ENCODE data around the gene NTSR1.
A peak's percentile ranks its signal among the peaks of the same experiment; 100 is the strongest.

Gene NTSR1

DNA sequence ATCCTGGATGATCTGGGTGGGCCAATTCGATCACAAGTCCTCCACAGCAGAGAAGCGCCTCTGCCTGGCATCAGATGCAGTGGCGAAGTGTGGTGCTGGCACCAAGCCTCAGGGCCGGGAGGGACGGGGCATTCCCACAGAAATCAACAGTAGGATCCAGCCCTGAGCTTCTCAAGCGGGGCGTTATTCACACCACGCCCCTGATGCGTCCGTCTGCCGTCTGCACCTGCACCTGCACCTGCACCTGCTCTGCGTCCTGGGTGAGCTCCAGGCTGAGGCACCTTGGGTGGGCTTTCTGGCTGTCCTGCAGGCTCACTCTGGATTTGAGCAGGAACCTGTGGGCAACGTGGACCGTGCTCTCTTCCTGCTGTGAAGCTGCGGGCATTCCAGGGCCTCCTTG lies 13.8 kb upstream of the NTSR1 start:
- no peak for DNase-seq

DNA sequence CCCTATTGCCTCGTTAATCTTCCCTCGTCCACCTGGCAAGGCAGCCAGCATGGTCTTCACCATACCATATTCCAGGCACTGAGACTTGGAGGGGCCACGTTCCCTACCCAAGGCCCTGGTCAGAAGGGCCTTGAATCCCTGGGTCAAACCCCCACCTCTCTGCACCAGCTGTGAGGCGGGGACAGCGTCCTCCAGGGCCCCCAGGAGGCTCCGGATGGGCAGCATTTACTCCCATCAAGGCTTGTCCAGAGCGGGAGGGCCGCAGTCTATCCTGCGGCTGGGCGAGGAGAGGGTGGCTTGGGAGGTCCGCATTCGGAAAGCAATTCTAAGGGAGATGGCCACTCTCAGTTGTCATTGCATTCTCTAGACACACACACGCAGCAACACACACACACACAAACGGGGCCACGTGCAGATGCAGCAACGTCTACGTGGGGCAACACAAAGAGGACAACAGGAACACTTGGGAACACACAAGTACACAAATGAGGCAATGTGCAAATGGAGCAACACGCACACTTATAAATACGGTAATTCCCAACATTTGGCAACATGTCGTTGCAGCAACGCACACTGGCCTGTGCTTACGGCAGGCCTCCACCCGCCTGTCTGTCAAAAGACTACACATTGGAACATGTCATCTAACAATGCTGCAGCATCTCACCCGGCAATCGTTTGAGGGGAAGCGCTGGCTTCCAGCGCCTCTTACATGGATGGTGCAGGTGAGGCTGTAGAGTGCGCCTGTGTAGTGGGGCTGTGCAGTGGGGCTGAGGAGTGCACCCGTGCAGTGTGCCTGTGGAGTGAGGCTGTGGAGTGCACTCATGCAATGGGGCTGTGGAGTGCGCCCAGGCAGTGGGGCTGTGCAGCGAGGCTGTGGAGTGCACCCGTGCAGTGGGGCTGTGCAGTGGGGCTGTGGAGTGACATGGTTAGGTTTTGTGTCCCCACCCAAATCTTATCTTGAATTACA lies 12.9 kb upstream of the NTSR1 start:
- no peak for DNase-seq

GRCh38 chr20:62696434-62696957 lies 12.1 kb upstream of the NTSR1 start:
- no peak for DNase-seq

DNA sequence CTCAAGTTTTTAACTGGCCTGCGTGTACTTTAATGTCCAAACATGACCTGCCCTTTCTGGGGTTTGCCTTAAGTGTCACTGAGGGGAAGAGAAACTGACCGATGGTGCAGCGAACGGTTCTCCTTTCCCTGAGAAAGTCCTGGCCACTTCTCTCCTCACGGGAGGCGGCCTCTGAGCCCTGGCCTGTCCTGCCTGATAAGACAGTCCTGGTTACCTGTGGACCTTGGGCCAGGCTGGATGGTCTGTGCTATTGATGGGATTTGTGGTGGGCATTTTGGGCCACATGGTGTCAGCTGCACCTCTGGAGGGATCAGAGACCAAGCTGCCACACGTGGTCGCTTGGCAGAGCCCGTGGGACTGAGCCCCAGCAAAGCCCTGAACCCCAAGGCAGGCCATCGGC lies 11.6 kb upstream of the NTSR1 start:
- DNase-seq, result no peak

- DNase-seq, result no peak
Measured at GRCh38 chr20:62697468-62697912, 11.1 kb upstream of the NTSR1 start.

DNA sequence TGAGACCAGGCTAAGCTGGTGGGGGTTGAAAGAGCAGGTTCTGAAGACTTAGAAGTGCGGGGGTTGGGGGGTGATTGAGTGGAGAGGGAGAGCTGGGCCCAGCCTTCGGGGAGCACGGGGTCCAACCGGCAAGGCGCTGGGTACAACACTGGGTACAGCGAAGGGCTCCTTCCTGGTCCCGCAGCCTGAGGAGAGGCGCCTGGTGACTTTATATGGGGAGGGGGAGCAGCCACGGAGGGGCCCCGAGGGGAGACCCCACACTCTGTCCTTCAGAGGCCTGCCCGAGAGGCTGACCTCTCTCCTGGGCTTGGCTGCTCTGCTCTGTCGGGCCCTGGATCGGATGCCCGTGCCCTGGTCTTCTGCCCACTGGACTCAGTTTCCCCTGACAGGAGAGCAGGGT lies 10.4 kb upstream of the NTSR1 start:
- DNase-seq, result no peak

DNA sequence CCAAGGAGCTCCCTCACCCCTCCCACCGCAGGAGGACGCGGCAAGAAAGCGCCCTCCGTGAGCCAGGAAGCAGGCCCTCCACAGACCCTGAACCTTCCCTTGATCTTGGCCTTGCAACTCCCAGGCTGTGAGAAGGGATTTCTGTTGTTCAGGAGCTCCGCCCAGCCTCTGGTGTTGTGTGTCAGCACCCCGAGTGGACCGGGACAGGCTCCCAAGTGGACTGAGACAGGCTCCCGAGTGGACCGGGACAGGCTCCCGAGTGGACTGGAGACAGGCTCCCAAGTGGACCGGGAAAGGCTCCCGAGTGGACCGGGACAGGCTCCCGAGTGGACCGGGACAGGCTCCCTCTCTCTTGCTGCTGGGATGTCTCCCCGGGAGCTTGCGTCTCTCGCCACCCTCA lies 9.3 kb upstream of the NTSR1 start:
- DNase-seq, result no peak

GRCh38 chr20:62699741-62700140 lies 8.9 kb upstream of the NTSR1 start:
- no peak for DNase-seq

GRCh38 chr20:62700261-62700930 lies 8.2 kb upstream of the NTSR1 start:
- no peak for DNase-seq

DNA sequence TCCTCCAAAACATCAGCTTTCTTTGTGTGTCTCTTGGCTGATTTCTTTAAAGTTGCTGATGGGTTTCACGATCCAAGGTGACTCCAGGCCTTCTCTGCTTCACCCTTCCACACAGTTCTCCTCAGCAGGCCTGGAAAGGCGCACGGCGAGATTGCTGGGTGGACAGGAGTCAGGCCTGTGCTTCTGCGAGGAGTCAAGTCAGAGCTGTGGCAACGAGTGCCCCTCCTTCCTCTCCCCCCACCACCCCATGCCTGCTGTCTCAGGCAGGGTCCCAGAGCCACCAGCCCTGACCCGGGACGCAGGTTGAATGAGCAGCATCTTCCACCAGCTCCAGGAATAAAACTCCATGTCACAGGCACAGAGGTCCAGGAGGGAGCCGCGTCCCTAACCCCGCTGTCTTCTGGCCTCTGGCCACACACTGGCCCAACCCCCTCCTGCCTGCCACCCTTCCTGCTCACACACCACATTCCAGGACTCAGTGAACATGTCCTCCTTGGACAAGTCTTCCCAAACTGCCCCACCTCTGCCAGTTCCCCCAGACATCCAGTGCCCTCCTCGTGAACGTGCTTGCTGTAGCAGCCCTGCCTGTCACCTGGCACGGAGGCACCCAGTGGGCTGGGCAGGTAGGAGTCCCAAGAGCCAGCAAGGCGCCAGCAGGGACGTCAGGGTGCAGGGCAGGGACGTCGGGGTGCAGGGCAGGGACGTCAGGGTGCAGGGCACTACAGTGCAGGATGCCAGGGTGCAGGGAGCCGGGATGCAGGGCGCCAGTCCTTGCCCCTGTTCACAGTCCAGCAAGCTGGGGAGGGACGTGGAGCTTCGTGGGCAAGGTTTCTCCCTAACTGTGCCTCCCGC lies 7.2 kb upstream of the NTSR1 start:
- DNase-seq, result no peak

- no peak for DNase-seq
Measured at GRCh38 chr20:62702013-62702300, 6.7 kb upstream of the NTSR1 start.

DNA sequence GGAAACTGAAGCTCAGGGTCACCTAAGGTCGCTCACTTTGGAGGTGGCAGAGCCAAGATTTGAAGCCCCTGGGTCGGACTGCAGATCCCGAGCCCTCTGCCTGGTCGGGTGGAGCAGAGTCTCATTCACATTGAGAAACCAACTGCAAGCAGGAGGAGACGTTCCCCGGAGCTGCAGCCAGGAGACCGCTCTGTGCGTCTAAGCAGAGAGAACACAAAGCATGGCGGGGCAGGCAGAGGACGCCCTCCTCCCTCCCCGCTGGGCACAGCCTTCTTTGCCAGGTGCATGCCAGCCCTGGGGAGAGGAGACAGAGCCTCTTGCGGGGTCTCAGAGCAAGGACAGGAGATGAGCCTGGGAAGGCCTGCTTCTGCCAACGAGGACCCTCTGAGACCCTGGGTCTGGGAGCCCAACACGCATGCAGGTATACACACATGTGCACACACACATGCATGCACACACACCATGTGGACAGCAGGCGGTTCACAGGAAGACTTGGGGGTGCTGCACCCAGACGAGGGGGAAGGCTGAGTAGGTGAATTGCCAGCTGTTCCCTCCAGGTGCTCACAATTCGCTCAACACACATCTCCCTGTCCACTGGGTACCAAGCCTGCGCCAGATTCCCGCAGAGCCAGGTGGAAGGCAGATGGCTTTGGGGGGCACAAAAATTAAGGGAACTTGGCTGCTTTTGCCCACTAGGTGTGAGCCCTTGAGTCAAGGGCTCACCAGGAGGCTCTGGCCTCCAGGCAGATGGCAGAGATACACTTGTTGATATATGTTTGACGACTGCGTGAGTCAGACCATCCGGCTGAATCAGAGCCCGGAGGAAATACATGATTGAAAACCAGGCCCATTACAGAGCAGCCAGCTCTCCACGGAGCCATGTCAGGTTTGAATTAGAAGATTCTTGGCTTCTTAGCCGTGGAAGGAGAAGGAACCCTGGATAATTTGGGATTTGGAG lies 5.5 kb upstream of the NTSR1 start:
- no peak for DNase-seq

- no peak for DNase-seq
Measured at GRCh38 chr20:62703853-62704228, 4.8 kb upstream of the NTSR1 start.

- DNase-seq, result no peak
Measured at GRCh38 chr20:62704341-62704948, 4.2 kb upstream of the NTSR1 start.

DNA sequence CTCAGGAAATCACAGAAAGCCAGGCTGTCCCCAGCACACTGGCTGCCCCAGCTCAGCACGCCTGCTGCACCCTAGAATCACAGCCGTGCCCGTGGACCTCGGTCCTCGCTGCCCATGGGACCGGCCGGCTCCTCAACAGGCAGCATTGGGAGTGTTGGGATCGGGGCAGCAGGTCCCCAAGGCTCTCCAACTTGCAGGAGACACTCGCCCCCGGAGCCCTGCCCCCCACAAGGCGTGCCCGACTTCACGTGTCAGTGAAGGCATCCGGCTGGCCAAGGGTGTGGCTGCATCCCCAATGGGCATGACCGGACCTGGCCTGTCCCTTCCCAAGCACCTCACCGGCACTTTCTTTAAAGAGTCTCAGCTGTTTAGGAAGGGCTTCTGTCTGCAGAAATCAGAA lies 3.0 kb upstream of the NTSR1 start:
- no peak for DNase-seq

GRCh38 chr20:62706344-62706743 lies 2.3 kb upstream of the NTSR1 start:
- DNase-seq, result no peak

GRCh38 chr20:62706857-62707256 lies 1.8 kb upstream of the NTSR1 start:
- DNase-seq, result no peak

DNA sequence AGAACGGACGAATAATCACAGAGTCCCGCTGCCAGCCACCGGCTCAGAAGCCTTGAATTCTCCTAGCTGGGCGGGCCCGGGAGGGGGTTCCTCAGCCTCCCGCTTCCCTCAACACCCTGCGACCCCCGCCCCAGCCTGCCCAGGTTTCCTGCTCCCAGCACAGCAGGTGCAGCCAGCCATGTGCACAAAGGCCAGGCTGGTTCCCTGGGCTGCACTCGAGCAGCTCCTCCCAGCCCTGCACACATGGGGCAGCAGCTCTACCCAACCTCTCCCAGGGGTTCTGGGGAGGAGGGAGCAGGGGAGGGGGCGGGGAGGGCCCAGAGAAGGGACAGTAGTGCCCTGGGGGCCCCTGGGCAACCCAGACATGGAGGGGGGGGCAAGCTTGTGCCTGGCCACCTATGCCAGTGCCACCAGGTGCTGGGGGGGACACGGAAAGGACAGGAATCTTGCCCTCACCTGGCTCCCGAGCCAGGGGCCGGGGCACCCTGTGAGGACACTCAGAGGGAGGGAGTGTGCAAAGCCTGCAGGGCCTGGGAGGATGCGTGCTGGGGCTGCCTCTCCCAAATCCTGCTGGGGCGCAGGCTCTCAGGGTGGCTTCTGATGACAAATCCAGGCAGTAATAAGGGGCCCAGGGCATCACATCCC lies 1.2 kb upstream of the NTSR1 start:
- no peak for DNase-seq

DNA sequence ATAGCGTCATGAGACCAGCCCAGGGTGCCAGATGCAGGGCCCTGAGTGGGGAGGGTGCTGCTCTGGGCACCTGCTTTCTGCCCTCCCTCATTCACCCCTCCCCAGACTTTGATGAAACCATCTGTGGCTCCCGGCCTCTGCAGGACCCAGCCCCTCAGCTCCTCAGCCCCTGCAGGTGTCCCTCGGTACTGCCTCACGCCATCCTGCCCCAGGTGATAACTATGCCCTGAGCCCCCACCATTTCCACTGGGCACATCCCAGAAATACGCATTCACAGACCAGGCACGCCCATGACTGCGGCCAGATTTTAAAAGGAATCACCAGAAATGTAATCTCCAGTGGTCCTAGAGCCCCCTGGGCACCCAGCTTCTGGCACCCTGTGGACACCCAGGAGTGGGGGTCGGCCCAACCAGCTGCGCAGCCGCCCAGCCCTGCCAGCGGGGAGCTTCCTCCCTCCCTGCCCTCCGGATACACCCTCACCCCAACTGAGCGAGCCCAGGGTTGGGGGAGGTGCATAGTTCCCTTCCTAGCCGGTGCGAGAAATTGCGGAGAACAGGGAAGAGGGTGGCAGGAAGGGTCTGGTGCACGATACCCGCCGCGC lies 615 bp upstream of the NTSR1 start:
- peak; percentile 31 for DNase-seq

GRCh38 chr20:62709537-62709905 lies 885 bp downstream of the NTSR1 start:
- DNase-seq, result no peak
